GM12892 (cell line): ENCODE measurements around the gene MACIR.

Experiments
- DNase-seq: peaks from one replicate; pipeline ENCODE4 v3.0.0; 2011; ENCODE audit not compliant: insufficient read length
- FAIRE-seq: peaks from 2 replicates; lab custom pipeline; 2011; peaks lifted over from hg19 to GRCh38; lab: Jason Lieb, UNC
- POLR2A ChIP-seq: IDR thresholded peaks from 2 replicates; pipeline ENCODE4 v1.6.1; 2011; ENCODE audit warnings: low read depth, low read length, control low read depth
- POLR2AphosphoS5 ChIP-seq: IDR thresholded peaks from 2 replicates; pipeline ENCODE4 v1.6.1; 2011; ENCODE audit warnings: low read depth, low read length, control low read depth
- TAF1 ChIP-seq: IDR thresholded peaks from 2 replicates; pipeline ENCODE4 v1.6.1; 2011; ENCODE audit warnings: low read depth, mild to moderate bottlenecking, control low read depth, low read length, borderline replicate concordance

The MACIR gene

DNA sequence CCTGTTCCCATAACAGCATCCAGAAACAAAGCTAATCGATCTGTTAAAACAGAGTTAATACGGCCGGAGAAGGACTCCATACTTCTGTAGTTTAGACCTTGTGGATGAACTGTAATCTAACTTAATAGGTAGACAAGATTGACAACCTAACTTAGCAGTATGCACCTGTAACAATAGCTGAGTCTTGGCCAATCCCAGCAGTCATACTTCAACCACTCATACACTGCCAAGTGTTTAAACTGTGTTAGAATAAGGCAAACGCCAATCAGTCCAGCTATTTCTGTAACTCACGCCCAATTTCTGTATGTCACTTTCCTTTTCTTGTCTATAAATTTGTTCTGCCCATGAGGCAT lies 33.7 kb upstream of the MACIR start:
- DNase-seq: no peak
- TF ChIP-seq TAF1 (no peak), POLR2AphosphoS5 (no peak), POLR2A (no peak)
- peak; percentile 40 for FAIRE-seq

DNA sequence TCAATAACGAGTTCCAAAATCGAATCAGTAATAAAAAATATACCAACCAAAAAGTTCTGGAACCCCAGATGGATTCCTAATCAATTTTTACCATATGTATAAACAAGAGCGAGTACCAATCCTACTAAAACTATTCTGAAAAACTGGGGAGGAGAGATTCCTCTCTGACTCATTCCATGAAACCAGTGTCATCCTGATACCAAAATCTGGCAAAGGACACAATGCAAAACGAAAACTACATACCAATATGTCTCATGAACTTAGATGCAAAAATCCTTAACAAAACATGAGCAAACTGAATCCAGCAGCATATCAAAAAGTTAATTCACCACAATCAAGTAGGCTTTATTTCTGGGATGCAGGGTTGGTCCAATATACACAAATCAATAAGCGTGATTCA lies 30.5 kb upstream of the MACIR start:
- no peak for FAIRE-seq
- TF ChIP-seq TAF1 (no peak), POLR2AphosphoS5 (no peak), POLR2A (no peak)
- no peak for DNase-seq

DNA sequence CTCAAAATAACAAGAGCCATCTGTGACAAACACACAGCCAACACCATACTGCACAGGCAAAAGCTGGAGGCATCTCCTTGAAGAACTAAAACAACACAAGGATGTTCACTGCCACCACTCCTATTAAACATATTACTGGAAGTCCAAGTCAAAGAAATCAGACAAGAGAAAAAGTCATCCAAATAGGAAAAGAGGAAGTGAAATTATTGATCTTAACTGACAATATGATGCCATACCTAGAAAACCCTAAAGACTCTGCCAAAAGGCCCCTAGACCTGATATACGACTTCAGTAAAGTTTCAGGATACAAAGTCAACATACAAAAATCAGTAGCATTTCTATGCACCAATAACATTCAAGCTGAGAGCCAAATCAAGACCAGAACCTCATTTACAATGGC lies 30.0 kb upstream of the MACIR start:
- FAIRE-seq (no peak), DNase-seq (no peak)
- no peak for TF ChIP-seq TAF1
- no peak for TF ChIP-seq POLR2AphosphoS5
- no peak for TF ChIP-seq POLR2A

DNA sequence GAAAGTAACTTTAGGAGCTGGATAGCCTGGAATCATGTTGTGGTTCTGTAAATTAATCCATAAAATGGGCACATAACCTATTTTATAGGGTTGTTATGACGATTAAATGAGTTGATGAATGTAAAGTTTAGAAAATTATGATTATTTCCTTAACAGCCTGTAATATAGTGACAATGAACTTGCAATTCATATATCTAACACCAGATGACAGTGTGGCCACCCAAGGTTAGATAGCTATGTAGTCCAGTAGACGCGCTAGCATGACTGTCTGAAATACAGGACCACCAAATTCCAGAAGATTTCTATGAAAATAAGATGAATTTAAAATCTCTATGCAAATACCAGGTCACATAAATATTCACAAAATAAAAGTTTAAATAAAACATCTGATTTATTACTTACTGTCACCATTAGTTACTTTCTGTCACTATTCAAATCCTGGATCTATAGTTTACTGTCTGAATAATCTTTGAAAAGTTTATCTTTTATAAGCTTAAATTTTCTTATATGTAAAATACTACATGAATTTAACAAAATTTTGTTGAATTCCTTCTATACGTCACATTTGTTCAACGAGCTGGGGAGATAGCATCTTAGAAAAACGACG lies 26.1 kb upstream of the MACIR start:
- no peak for DNase-seq
- FAIRE-seq: peak; percentile 69
- TF ChIP-seq POLR2A (no peak), POLR2AphosphoS5 (no peak)

DNA sequence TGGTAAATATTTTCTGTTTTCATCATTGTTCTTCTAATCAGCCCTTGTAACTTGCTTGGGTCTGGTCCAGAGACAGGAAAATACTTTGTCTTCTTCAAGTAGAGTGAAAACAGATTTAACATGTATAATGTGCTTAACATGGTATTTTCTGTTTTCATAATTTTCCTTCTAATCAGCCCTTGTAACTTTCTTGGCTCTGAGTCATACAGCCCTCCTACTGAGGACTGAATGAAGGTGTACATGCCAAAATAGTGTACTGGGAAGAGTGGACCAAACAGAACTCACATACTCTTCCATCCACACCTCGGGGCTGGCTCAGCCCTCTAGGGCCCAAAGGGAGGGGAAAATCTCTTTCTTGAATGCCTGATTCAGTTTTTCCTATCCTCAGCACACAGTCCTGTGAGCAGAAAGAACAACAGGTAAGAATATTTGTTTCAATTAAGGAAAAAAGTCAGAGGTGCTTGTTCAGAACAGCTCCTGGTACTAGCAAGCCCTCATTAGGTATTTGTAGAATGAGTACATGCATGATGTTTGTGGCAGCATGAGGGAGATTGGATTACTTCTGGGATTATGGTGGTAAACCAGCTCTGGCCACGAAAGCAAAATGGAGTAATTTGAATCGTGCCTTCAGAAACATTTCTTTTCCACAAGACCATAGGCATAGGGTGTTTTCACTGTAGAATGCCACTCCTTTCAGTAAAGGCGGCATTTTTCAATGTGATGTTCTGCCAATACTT lies 24.2 kb upstream of the MACIR start:
- TF ChIP-seq POLR2AphosphoS5 (no peak), TAF1 (no peak)
- FAIRE-seq: no peak
- no peak for DNase-seq

DNA sequence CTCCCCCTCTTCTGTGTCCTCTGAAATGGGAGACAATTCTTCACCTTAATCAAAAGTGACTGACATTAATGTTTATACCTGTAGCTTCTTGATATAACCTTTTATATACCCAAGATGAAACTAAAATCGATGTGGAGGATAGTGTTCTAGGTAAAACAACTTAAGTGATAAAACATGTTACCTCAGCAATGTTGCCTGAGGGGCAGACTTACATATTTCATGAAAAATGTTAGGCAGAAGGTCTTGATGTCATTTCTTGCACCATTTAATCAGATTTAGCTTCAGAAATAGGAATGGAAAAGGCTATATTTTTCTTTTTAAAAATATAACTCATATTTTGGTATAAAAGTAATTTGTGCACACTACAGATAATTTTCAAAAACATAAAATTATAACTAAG lies 22.7 kb upstream of the MACIR start:
- no peak for TF ChIP-seq TAF1
- TF ChIP-seq POLR2AphosphoS5: no peak
- no peak for TF ChIP-seq POLR2A
- FAIRE-seq: peak; percentile 14
- no peak for DNase-seq

DNA sequence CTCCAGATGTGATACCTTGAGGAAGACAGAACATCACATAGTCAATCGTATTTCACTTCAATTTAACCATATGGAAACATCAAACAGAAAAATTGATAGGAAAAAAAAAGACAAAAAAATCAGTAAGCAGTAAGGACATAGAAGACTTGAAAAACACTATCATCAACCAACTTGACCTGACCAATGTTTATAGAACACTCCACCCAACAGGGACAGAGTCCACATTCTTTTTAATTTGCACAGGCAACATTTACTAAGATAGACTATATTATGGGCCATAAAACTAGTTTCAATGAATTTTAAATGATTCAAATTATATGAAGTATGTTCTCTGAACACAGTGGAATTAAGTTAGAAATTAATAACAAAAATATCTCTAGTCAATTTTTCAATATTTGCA lies 20.8 kb upstream of the MACIR start:
- DNase-seq (no peak), FAIRE-seq (no peak)

DNA sequence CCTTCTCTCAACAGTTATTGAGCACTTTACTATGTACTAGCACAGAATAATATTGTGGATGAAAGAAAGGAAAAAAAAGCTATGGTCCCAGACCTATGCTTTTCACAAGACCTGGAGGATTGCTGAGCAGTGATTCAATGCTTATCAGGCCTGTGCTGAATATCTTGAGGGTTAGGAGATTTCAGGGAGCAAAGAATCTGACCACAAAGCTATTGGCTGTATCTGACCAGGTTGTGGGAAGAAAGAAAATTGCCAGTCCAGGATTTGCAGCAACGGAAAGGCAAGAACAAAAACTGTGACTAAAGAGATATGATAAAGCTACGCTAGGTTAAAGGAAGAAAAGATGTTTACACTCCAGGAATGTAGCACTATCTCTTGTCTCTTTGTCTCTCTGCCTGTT lies 14.9 kb upstream of the MACIR start:
- FAIRE-seq (no peak), DNase-seq (no peak)
- TF ChIP-seq POLR2A (no peak), POLR2AphosphoS5 (no peak), TAF1 (no peak)

More for the DNA sequence above, 20.8 kb upstream of the MACIR start:
- no peak for TF ChIP-seq TAF1
- TF ChIP-seq POLR2AphosphoS5: no peak
- no peak for TF ChIP-seq POLR2A

DNA sequence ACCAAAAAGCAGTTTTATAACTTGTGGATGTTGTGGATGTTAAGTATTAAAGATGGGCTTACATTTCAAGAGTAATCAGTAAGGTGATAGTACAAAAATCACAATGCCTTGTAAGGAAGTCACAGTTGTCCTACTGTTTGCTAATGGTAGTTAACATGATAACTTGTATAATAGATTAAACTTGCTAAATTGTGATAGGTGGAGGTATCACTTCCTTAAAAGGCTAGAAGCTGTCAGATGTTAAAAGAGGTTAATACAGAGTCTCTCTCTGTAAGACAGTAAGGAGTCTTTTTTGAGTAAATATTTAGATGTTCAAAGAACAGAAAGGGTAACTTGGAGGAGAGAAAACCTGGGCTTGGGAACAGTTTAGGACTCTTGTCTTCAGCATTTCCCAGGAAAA lies 14.2 kb upstream of the MACIR start:
- no peak for FAIRE-seq
- no peak for TF ChIP-seq POLR2A
- no peak for DNase-seq

DNA sequence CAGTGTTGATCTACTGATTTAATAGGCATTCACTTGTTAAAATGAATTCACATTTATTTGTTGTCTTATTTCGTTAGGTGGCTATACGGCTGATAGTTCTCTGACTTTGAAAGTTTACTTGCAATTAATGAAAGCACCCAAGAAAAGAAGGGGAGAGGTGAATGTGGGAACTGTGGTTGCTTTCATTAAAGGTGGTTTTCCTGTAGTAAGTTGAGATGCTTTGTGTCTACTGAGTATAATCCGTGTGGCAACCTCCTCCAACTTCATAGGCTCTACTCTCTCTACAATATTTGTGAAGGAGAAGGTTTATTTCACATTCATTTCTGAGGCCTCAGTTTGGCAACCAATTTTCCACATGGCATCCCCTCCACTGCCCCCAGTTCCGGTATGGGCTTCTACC lies 12.8 kb upstream of the MACIR start:
- no peak for FAIRE-seq
- DNase-seq: no peak
- TF ChIP-seq POLR2AphosphoS5: no peak
- no peak for TF ChIP-seq TAF1
- TF ChIP-seq POLR2A: no peak

DNA sequence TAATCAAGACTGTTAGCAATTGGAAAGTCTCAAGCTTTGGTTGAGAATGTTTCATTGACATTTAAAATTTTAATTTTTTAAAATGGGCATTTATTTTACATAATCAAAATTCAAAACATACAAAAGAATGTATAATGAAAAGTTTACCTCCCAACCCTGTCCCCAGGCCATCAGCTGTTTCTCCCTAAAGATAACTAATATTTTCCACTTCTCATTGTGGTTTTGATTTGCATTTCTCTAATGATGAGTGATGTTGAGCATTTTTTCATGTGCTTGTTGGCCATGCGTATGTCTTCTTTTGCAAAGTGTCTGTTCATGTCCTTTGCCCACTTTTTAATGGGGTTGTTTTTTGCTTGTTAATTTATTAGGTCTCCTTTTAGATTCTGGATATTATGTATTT lies 11.4 kb upstream of the MACIR start:
- no peak for FAIRE-seq
- no peak for TF ChIP-seq TAF1
- no peak for TF ChIP-seq POLR2A
- TF ChIP-seq POLR2AphosphoS5: no peak

DNA sequence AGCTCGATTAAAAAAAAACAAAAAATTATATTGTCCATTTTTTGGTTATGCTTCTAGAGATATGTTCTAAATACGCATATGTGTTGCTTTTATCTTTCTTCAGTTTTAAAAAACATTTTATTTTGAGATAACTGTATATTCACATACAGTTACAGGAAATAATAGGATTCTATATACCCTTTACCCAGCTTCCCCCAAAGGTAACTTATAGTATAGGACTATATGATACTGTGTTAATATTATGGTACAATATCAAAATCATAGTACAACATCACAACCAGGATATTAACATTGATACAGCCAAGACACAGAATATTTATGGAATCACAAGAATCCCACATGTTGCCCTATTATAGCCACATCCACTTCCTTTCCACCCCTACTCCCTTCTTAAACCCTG lies 9.5 kb upstream of the MACIR start:
- no peak for DNase-seq
- FAIRE-seq: no peak
- no peak for TF ChIP-seq TAF1

More for the DNA sequence above, 11.4 kb upstream of the MACIR start:
- no peak for DNase-seq
